IPS-15b (cell line): ENCODE data around the gene ZP4.

Experiments used
- H3K27me3 ChIP-seq: one replicate; pipeline ENCODE4 v1.6.1; 2013; ENCODE audit warnings: low read length; ENCODE audit not compliant: control insufficient read depth, insufficient read depth
- H3K36me3 ChIP-seq: one replicate; pipeline ENCODE4 v1.6.1; 2013; ENCODE audit warnings: low read length; ENCODE audit not compliant: control insufficient read depth, insufficient read depth
- H3K4me1 ChIP-seq: one replicate; pipeline ENCODE4 v1.6.1; 2013; ENCODE audit warnings: mild to moderate bottlenecking, low read length; ENCODE audit not compliant: control insufficient read depth, insufficient read depth
- H3K4me3 ChIP-seq: one replicate; pipeline ENCODE4 v1.5.1; 2013; ENCODE audit warnings: low read depth, low read length
- H3K9ac ChIP-seq: one replicate; pipeline ENCODE4 v1.6.1; 2013; ENCODE audit warnings: low read depth, mild to moderate bottlenecking, low read length
- H3K9me3 ChIP-seq: one replicate; pipeline ENCODE4 v1.6.1; 2013; ENCODE audit warnings: mild to moderate bottlenecking, low read length; ENCODE audit not compliant: control insufficient read depth, insufficient read depth

Gene ZP4

GRCh38 chr1:237890822-237891221, at the start of gene ZP4:
Gene ZP4 (minus strand): TSS chr1:237890922. CDS start chr1:237890635, 287 bp downstream.
- no peak within 1 kb of the TSS for H3K9ac ChIP-seq
- H3K4me1 ChIP-seq, result no peaks in the 10 kb centered on the region
- no peaks in the 10 kb centered on the region for H3K9me3 ChIP-seq
- H3K4me3 ChIP-seq, result no peak within 1 kb of the TSS
- no peaks in the 10 kb centered on the region for H3K36me3 ChIP-seq
- no peaks in the 10 kb centered on the region for H3K27me3 ChIP-seq

- Histone ChIP-seq H3K36me3 (no peaks in the 10 kb centered on the region), H3K4me3 (no peak overlapping the region), H3K9me3 (no peaks in the 10 kb centered on the region), H3K4me1 (no peaks in the 10 kb centered on the region), H3K27me3 (no peaks in the 10 kb centered on the region), H3K9ac (no peak overlapping the region)
Measured at GRCh38 chr1:237938553-237938952, 47.8 kb upstream of the ZP4 start.

- H3K4me1 ChIP-seq, result no peaks in the 10 kb centered on the region
- H3K9ac ChIP-seq, result no peak overlapping the region
- H3K9me3 ChIP-seq, result no peaks in the 10 kb centered on the region
- no peaks in the 10 kb centered on the region for H3K36me3 ChIP-seq
- H3K27me3 ChIP-seq, result no peaks in the 10 kb centered on the region
- no peak overlapping the region for H3K4me3 ChIP-seq
Measured at GRCh38 chr1:237938068-237938467, 47.3 kb upstream of the ZP4 start.

- no peaks in the 10 kb centered on the region for H3K27me3 ChIP-seq
Measured at GRCh38 chr1:237932816-237933215, 42.1 kb upstream of the ZP4 start.

GRCh38 chr1:237931581-237931980, 40.9 kb upstream of the ZP4 start:
- H3K4me1 ChIP-seq, result no peaks in the 10 kb centered on the region
- H3K4me3 ChIP-seq, result no peak overlapping the region
- no peaks in the 10 kb centered on the region for H3K27me3 ChIP-seq
- no peaks in the 10 kb centered on the region for H3K36me3 ChIP-seq
- no peaks in the 10 kb centered on the region for H3K9me3 ChIP-seq
- H3K9ac ChIP-seq, result no peak overlapping the region

More at GRCh38 chr1:237932816-237933215, 42.1 kb upstream of the ZP4 start:
- Histone ChIP-seq H3K4me1 (no peaks in the 10 kb centered on the region), H3K36me3 (no peaks in the 10 kb centered on the region), H3K9me3 (no peaks in the 10 kb centered on the region), H3K9ac (no peak overlapping the region), H3K4me3 (no peak overlapping the region)

GRCh38 chr1:237927198-237927597, 36.5 kb upstream of the ZP4 start:
- Histone ChIP-seq H3K36me3 (no peaks in the 10 kb centered on the region), H3K9ac (no peak overlapping the region), H3K4me3 (no peak overlapping the region), H3K4me1 (no peaks in the 10 kb centered on the region), H3K27me3 (no peaks in the 10 kb centered on the region), H3K9me3 (no peaks in the 10 kb centered on the region)

- no peak overlapping the region for H3K9ac ChIP-seq
- no peak overlapping the region for H3K4me3 ChIP-seq
- H3K27me3 ChIP-seq, result no peaks in the 10 kb centered on the region
- no peaks in the 10 kb centered on the region for H3K4me1 ChIP-seq
- no peaks in the 10 kb centered on the region for H3K36me3 ChIP-seq
- H3K9me3 ChIP-seq, result no peaks in the 10 kb centered on the region
Measured at GRCh38 chr1:237921306-237921705, 30.6 kb upstream of the ZP4 start.

GRCh38 chr1:237913345-237913744, 22.6 kb upstream of the ZP4 start:
- Histone ChIP-seq H3K27me3 (no peaks in the 10 kb centered on the region), H3K9me3 (no peaks in the 10 kb centered on the region), H3K4me1 (no peaks in the 10 kb centered on the region), H3K4me3 (no peak overlapping the region), H3K36me3 (no peaks in the 10 kb centered on the region), H3K9ac (no peak overlapping the region)

- H3K9me3 ChIP-seq, result no peaks in the 10 kb centered on the region
- H3K9ac ChIP-seq, result no peak overlapping the region
- H3K4me3 ChIP-seq, result no peak overlapping the region
- H3K27me3 ChIP-seq, result no peaks in the 10 kb centered on the region
- H3K36me3 ChIP-seq, result no peaks in the 10 kb centered on the region
- no peaks in the 10 kb centered on the region for H3K4me1 ChIP-seq
Measured at GRCh38 chr1:237911911-237912310, 21.2 kb upstream of the ZP4 start.

- H3K9ac ChIP-seq, result no peak overlapping the region
- H3K27me3 ChIP-seq, result no peaks in the 10 kb centered on the region
- no peaks in the 10 kb centered on the region for H3K9me3 ChIP-seq
- no peak overlapping the region for H3K4me3 ChIP-seq
- no peaks in the 10 kb centered on the region for H3K36me3 ChIP-seq
- no peaks in the 10 kb centered on the region for H3K4me1 ChIP-seq
Measured at GRCh38 chr1:237910834-237911233, 20.1 kb upstream of the ZP4 start.

- Histone ChIP-seq H3K27me3 (no peaks in the 10 kb centered on the region), H3K4me3 (no peak overlapping the region), H3K4me1 (no peaks in the 10 kb centered on the region), H3K9ac (no peak overlapping the region), H3K36me3 (no peaks in the 10 kb centered on the region), H3K9me3 (no peaks in the 10 kb centered on the region)
Measured at GRCh38 chr1:237903961-237904360, 13.2 kb upstream of the ZP4 start.

GRCh38 chr1:237902960-237903743, 12.4 kb upstream of the ZP4 start:
- Histone ChIP-seq H3K36me3 (no peaks in the 10 kb centered on the region), H3K27me3 (no peaks in the 10 kb centered on the region), H3K9me3 (no peaks in the 10 kb centered on the region), H3K9ac (no peak overlapping the region), H3K4me1 (no peaks in the 10 kb centered on the region), H3K4me3 (no peak overlapping the region)
